K562 (cell line): ENCODE measurements around the gene PLEKHG1.

ENCODE experiments used
- ARHGAP35 ChIP-seq: fragments of 450-650 bp; IDR thresholded peaks from 2 replicates; pipeline ENCODE4 v1.6.1; 2018; ENCODE audit not compliant: partially characterized antibody
- ARID4B ChIP-seq: sonication (generic); formaldehyde crosslinking; IDR thresholded peaks from 2 replicates; pipeline ENCODE4 v1.8.0; 2022; ENCODE audit warnings: mild to moderate bottlenecking, missing genetic modification reagents
- CC2D1A ChIP-seq: fragments of 450-650 bp; IDR thresholded peaks from 2 replicates; pipeline ENCODE4 v1.6.1; 2017; ENCODE audit warnings: mild to moderate bottlenecking
- ESRRA ChIP-seq: fragments of 450-650 bp; IDR thresholded peaks from 2 replicates; pipeline ENCODE4 v1.6.1; 2014; ENCODE audit warnings: low read depth, mild to moderate bottlenecking, moderate library complexity, borderline replicate concordance
- FOXK2 ChIP-seq, 2 experiments: fragments of 450-650 bp; IDR thresholded peaks in 1 of 2; conservative IDR thresholded peaks in 1 of 2; 2 replicates each; pipeline ENCODE4 v1.6.1; 2016; ENCODE audit warnings: low read depth in 2 of 2, mild to moderate bottlenecking in 1 of 2
- PKNOX1 ChIP-seq: fragments of 450-650 bp; IDR thresholded peaks from 2 replicates; pipeline ENCODE4 v1.6.1; 2016
- POLR2A ChIP-seq: fragments of 450-650 bp; conservative IDR thresholded peaks from 2 replicates; pipeline ENCODE4 v1.6.1; 2016
- SMARCB1 ChIP-seq: IDR thresholded peaks from 2 replicates; pipeline ENCODE4 v1.6.1; 2011; ENCODE audit warnings: improper control_type of control experiment, low read depth; ENCODE audit not compliant: insufficient read length
- TEAD1 ChIP-seq, 2 experiments: fragments of 450-650 bp in 1 of 2; sonication (generic) in 1 of 2; formaldehyde crosslinking; IDR thresholded peaks; 2 replicates each; pipeline versions ENCODE4 v1.4.0 to v1.8.0; 2020 to 2022; ENCODE audit warnings: mild to moderate bottlenecking in 2 of 2, missing genetic modification reagents in 1 of 2
- USF2 ChIP-seq: sonication (generic); formaldehyde crosslinking; IDR thresholded peaks from 2 replicates; pipeline ENCODE4 v1.5.0; 2020; ENCODE audit warnings: missing genetic modification reagents
- ZC3H8 ChIP-seq: fragments of 450-650 bp; IDR thresholded peaks from 2 replicates; pipeline ENCODE4 v1.6.1; 2017
- ZEB2 ChIP-seq: fragments of 450-650 bp; IDR thresholded peaks from 2 replicates; pipeline ENCODE4 v1.6.1; 2016
- ZNF12 ChIP-seq: sonication (generic); formaldehyde crosslinking; IDR thresholded peaks from 2 replicates; pipeline ENCODE4 v1.4.0; 2020; ENCODE audit warnings: mild to moderate bottlenecking, missing genetic modification reagents
- ZNF143 ChIP-seq: sonication (generic); formaldehyde crosslinking; IDR thresholded peaks from 2 replicates; pipeline ENCODE4 v1.9.0; 2022; ENCODE audit warnings: mild to moderate bottlenecking, missing genetic modification reagents

- TF ChIP-seq CC2D1A (no peak), ZC3H8 (no peak), ZNF12 (no peak), ZNF143 (CRISPR knock-in tag) (no peak), ESRRA (no peak), TEAD1 (CRISPR knock-in tag; IDR thresholded peaks at IDR 0.05) (no peak), USF2 (CRISPR knock-in tag) (no peak), ARHGAP35 (no peak), FOXK2 (conservative IDR thresholded peaks at IDR 0.05 in 1 of 2, IDR thresholded peaks at IDR 0.05 in 1 of 2; ENCODE audit: low read depth in 2 of 2) (no peak), SMARCB1 (no peak), POLR2A (no peak), PKNOX1 (no peak), ARID4B (CRISPR knock-in tag) (no peak), ZEB2 (no peak)
These were observed 7.2 kb upstream of the PLEKHG1 start for GRCh38 chr6:150592377-150592995.
